Measurements from ENCODE around the gene C1QA. TPM values are rescaled to one million over a fixed set of nuclear protein-coding genes. Genes with fewer than 3 reads are reported as not detected.

Gene C1QA
- total and polyA plus RNA-seq, 2 experiments from 2014 or later, result 5.9 to 7.8 TPM

GRCh38 chr1:22600817-22601605 lies 35.4 kb upstream of the C1QA start:
- no peaks in the 10 kb centered on the region for H3K79me2 ChIP-seq
- WGBS (ENCODE audit: low lambda C conversion rate, missing lambda C conversion rate), result 90% methylated on average over 27 of the region's 39 CpGs
- no peaks in the 10 kb centered on the region for H3K4me1 ChIP-seq (ENCODE audit: insufficient read depth)
- H3K4me3 ChIP-seq, result no peak overlapping the region
- no peaks in the 10 kb centered on the region for H3K9me3 ChIP-seq (ENCODE audit: low read depth)
- no peaks in the 10 kb centered on the region for H4K20me1 ChIP-seq (ENCODE audit: insufficient read depth, poor library complexity, severe bottlenecking)
- H3K36me3 ChIP-seq (replicated peaks; ENCODE audit: insufficient read depth, low read depth), result no peaks in the 10 kb centered on the region
- no peak overlapping the region for H2AFZ ChIP-seq
- DNase-seq (ENCODE audit: low spot score), result no peak
- TF ChIP-seq EZH2 (IDR thresholded peaks at IDR 0.05; ENCODE audit: borderline replicate concordance) (no peak), CTCF (IDR thresholded peaks at IDR 0.05; ENCODE audit: poor library complexity) (no peak), EZH2phosphoT487 (IDR thresholded peaks at IDR 0.05; ENCODE audit: low read depth, severe bottlenecking, unreplicated experiment) (no peak)
- no peak overlapping the region for H3K27ac ChIP-seq
- no peak overlapping the region for H3K4me2 ChIP-seq
- no peaks in the 10 kb centered on the region for H3K9me2 ChIP-seq (replicated peaks; ENCODE audit: insufficient read depth)
- peaks cover 36% of the 10 kb centered on the region for H3K27me3 ChIP-seq

- no peaks in the 10 kb centered on the region for H3K4me1 ChIP-seq (ENCODE audit: insufficient read depth)
- H3K36me3 ChIP-seq (replicated peaks; ENCODE audit: insufficient read depth, low read depth), result no peaks in the 10 kb centered on the region
- H3K9me3 ChIP-seq (ENCODE audit: low read depth), result no peaks in the 10 kb centered on the region
- H3K27me3 ChIP-seq, result peaks cover 41% of the 10 kb centered on the region
- H3K79me2 ChIP-seq, result no peaks in the 10 kb centered on the region
- no peaks in the 10 kb centered on the region for H4K20me1 ChIP-seq (ENCODE audit: insufficient read depth, poor library complexity, severe bottlenecking)
- WGBS (ENCODE audit: low lambda C conversion rate, missing lambda C conversion rate), result 94% methylated on average over 12 of the region's 12 CpGs
- no peak overlapping the region for H3K4me3 ChIP-seq
- no peak overlapping the region for H3K4me2 ChIP-seq
- no peaks in the 10 kb centered on the region for H3K9me2 ChIP-seq (replicated peaks; ENCODE audit: insufficient read depth)
- no peak overlapping the region for H2AFZ ChIP-seq
- no peak for TF ChIP-seq CTCF (IDR thresholded peaks at IDR 0.05; ENCODE audit: poor library complexity)
- no peak for TF ChIP-seq EZH2phosphoT487 (IDR thresholded peaks at IDR 0.05; ENCODE audit: low read depth, severe bottlenecking, unreplicated experiment)
- TF ChIP-seq EZH2 (IDR thresholded peaks at IDR 0.05; ENCODE audit: borderline replicate concordance), result no peak
- no peak for DNase-seq (ENCODE audit: low spot score)
- H3K27ac ChIP-seq, result no peak overlapping the region
Measured at GRCh38 chr1:22601610-22602009, 34.8 kb upstream of the C1QA start.

DNA sequence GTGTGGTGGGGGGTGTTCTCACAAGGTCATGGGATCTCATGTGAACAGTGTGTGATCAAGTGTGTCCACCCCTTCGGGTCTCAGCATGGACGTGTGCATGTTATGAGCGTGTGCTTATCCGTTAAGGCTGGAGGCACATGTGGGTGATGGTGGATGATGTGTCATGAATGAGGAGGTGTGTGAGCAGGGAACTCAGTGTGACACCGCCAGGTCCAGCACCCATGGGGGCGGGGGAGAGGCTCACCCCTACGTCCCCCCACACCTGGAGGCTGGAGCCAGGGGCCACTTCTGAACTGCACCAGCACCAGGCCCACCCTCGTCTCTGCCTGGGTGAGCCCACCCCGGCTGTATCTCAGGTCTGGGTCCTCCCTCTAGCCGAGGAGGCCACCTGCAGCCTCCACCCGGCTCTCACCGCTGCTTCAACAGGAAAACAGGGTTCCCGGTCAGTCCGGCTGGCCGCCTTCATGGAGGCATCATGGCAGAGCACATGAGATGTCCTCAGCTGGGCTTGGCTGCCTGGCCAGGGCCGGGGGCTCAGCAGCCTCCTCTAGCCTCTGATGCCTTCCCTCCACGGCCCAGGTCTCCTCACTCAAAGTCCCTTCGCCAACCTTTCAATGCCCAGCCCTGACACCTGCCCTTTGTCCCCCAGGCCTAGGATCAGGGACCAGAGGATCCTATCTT lies 34.2 kb upstream of the C1QA start:
- DNase-seq (ENCODE audit: low spot score), result no peak
- H3K79me2 ChIP-seq, result no peaks in the 10 kb centered on the region
- H3K4me1 ChIP-seq (ENCODE audit: insufficient read depth), result no peaks in the 10 kb centered on the region
- no peak overlapping the region for H3K4me3 ChIP-seq
- no peak overlapping the region for H3K27ac ChIP-seq
- H3K9me2 ChIP-seq (replicated peaks; ENCODE audit: insufficient read depth), result no peaks in the 10 kb centered on the region
- no peaks in the 10 kb centered on the region for H3K9me3 ChIP-seq (ENCODE audit: low read depth)
- H2AFZ ChIP-seq, result no peak overlapping the region
- no peak overlapping the region for H3K4me2 ChIP-seq
- no peak for TF ChIP-seq CTCF (IDR thresholded peaks at IDR 0.05; ENCODE audit: poor library complexity)
- WGBS (ENCODE audit: low lambda C conversion rate, missing lambda C conversion rate), result 88% methylated on average over 18 of the region's 18 CpGs
- H4K20me1 ChIP-seq (ENCODE audit: insufficient read depth, poor library complexity, severe bottlenecking), result no peaks in the 10 kb centered on the region
- H3K27me3 ChIP-seq, result peaks cover 45% of the 10 kb centered on the region
- H3K36me3 ChIP-seq (replicated peaks; ENCODE audit: insufficient read depth, low read depth), result no peaks in the 10 kb centered on the region
